ENCODE measurements around the gene B3GALT6.

DNA sequence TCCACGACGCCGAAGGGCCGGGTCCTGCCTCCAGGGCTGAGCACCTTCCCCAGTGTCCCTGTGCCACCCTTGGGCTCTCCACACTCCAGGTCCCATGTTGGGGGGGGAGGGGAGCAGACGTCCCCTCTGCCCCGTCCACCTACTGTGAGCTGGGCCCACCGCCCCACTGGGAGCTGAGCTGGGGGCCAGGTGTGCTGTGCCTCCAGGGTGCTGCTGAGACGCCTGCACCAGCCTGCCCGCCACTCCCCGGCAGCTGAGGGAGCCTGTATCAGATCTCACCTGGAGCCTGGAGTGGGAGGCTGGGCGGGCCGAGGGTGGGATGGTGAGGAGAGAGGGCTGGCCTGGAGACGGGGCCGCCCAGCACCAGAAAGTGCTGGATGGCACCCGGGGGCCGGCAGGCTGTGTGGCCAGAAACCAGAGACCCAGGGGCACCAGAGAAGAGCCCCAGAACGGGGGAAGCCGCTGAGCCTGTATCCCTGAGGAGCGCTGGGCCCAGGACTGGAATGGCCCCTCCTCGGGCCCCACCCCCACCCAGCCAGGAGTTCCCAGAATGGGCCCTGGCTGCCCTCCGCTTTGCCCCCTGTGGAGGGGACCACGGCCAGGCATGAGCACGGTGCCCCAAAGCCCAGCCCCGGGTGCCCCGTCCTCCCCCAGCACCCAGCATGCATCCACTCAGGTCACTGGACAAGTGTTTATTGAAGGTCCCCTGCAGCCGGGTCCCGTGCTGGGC, 29.0 kb upstream of the B3GALT6 start:
- TF ChIP-seq, protein P1, sequence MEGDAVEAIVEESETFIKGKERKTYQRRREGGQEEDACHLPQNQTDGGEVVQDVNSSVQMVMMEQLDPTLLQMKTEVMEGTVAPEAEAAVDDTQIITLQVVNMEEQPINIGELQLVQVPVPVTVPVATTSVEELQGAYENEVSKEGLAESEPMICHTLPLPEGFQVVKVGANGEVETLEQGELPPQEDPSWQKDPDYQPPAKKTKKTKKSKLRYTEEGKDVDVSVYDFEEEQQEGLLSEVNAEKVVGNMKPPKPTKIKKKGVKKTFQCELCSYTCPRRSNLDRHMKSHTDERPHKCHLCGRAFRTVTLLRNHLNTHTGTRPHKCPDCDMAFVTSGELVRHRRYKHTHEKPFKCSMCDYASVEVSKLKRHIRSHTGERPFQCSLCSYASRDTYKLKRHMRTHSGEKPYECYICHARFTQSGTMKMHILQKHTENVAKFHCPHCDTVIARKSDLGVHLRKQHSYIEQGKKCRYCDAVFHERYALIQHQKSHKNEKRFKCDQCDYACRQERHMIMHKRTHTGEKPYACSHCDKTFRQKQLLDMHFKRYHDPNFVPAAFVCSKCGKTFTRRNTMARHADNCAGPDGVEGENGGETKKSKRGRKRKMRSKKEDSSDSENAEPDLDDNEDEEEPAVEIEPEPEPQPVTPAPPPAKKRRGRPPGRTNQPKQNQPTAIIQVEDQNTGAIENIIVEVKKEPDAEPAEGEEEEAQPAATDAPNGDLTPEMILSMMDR (IDR thresholded peaks at IDR 0.05; ENCODE audit: low read depth, low read length, missing input control) = no peak
- TF ChIP-seq, protein P2, sequence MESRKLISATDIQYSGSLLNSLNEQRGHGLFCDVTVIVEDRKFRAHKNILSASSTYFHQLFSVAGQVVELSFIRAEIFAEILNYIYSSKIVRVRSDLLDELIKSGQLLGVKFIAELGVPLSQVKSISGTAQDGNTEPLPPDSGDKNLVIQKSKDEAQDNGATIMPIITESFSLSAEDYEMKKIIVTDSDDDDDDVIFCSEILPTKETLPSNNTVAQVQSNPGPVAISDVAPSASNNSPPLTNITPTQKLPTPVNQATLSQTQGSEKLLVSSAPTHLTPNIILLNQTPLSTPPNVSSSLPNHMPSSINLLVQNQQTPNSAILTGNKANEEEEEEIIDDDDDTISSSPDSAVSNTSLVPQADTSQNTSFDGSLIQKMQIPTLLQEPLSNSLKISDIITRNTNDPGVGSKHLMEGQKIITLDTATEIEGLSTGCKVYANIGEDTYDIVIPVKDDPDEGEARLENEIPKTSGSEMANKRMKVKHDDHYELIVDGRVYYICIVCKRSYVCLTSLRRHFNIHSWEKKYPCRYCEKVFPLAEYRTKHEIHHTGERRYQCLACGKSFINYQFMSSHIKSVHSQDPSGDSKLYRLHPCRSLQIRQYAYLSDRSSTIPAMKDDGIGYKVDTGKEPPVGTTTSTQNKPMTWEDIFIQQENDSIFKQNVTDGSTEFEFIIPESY (IDR thresholded peaks at IDR 0.05) = no peak
- no peak for TF ChIP-seq TAF1 (conservative IDR thresholded peaks at IDR 0.05)
- TF ChIP-seq, protein P3, sequence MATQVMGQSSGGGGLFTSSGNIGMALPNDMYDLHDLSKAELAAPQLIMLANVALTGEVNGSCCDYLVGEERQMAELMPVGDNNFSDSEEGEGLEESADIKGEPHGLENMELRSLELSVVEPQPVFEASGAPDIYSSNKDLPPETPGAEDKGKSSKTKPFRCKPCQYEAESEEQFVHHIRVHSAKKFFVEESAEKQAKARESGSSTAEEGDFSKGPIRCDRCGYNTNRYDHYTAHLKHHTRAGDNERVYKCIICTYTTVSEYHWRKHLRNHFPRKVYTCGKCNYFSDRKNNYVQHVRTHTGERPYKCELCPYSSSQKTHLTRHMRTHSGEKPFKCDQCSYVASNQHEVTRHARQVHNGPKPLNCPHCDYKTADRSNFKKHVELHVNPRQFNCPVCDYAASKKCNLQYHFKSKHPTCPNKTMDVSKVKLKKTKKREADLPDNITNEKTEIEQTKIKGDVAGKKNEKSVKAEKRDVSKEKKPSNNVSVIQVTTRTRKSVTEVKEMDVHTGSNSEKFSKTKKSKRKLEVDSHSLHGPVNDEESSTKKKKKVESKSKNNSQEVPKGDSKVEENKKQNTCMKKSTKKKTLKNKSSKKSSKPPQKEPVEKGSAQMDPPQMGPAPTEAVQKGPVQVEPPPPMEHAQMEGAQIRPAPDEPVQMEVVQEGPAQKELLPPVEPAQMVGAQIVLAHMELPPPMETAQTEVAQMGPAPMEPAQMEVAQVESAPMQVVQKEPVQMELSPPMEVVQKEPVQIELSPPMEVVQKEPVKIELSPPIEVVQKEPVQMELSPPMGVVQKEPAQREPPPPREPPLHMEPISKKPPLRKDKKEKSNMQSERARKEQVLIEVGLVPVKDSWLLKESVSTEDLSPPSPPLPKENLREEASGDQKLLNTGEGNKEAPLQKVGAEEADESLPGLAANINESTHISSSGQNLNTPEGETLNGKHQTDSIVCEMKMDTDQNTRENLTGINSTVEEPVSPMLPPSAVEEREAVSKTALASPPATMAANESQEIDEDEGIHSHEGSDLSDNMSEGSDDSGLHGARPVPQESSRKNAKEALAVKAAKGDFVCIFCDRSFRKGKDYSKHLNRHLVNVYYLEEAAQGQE (IDR thresholded peaks at IDR 0.05) = no peak
